ENCODE results near the gene SLC6A7.
"Not testable (repeated sequence)": the region's sequence is repeated elsewhere in the genome, so short reads cannot be mapped to it uniquely, and the experiment has no call there.

Gene SLC6A7

GRCh38 chr5:150221471-150221870, 31.6 kb downstream of the SLC6A7 start:
- no peak for DNase-seq

- no peak for DNase-seq
These were observed 33.0 kb downstream of the SLC6A7 start for GRCh38 chr5:150222906-150223305.

GRCh38 chr5:150223474-150223873, 33.6 kb downstream of the SLC6A7 start:
- no peak for DNase-seq

GRCh38 chr5:150224483-150225027, 34.7 kb downstream of the SLC6A7 start:
- no peak for DNase-seq

GRCh38 chr5:150227036-150227435, 37.2 kb downstream of the SLC6A7 start:
- DNase-seq: peak in 1 of 2 experiments; percentile 9

- no peak for DNase-seq
These were observed 37.9 kb downstream of the SLC6A7 start for GRCh38 chr5:150227606-150228273.

- DNase-seq: no peak
These were observed 39.7 kb downstream of the SLC6A7 start for GRCh38 chr5:150229571-150229970.

GRCh38 chr5:150230842-150231241, 41.0 kb downstream of the SLC6A7 start:
- no peak for DNase-seq

- DNase-seq: not testable (repeated sequence)
These were observed 43.8 kb downstream of the SLC6A7 start for GRCh38 chr5:150233706-150234105.

GRCh38 chr5:150234576-150235499, 45.0 kb downstream of the SLC6A7 start:
- no peak for DNase-seq

- DNase-seq: no peak
These were observed 45.6 kb downstream of the SLC6A7 start for GRCh38 chr5:150235500-150235854.

- DNase-seq: no peak
These were observed 46.5 kb downstream of the SLC6A7 start for GRCh38 chr5:150236313-150236712.

GRCh38 chr5:150236981-150237754, 47.3 kb downstream of the SLC6A7 start:
- no peak for DNase-seq

- DNase-seq: no peak
These were observed 48.8 kb downstream of the SLC6A7 start for GRCh38 chr5:150238646-150239045.

- DNase-seq: no peak
These were observed 49.4 kb downstream of the SLC6A7 start for GRCh38 chr5:150239099-150239793.

GRCh38 chr5:150239794-150240122, 49.9 kb downstream of the SLC6A7 start:
- no peak for DNase-seq

GRCh38 chr5:150241298-150242160, 51.7 kb downstream of the SLC6A7 start:
- DNase-seq: no peak

GRCh38 chr5:150242251-150242894, 52.5 kb downstream of the SLC6A7 start:
- no peak for DNase-seq

- DNase-seq: no peak
These were observed 53.7 kb downstream of the SLC6A7 start for GRCh38 chr5:150243590-150243989.

GRCh38 chr5:150244209-150244608, 54.3 kb downstream of the SLC6A7 start:
- no peak for DNase-seq

Data from SW 1271 (cell line).